Activated CD4-positive, alpha-beta memory T cell treated with anti-CD3 and anti-CD28 coated beads for 36 hours (primary cell): Measurements from ENCODE around the gene TSPAN33. TPM values are rescaled to one million over a fixed set of nuclear protein-coding genes. Genes with fewer than 3 reads are reported as not detected.
"Not testable (repeated sequence)": the region's sequence is repeated elsewhere in the genome, so short reads cannot be mapped to it uniquely, and the experiment has no call there.

ENCODE experiments used
- CTCF ChIA-PET: fragments of 350-600 bp; sonication (Branson Sonifier 250); formaldehyde crosslinking; loops from one replicate; lab custom pipeline; 2021; ENCODE audit warnings: antibody characterized with exemption, inconsistent platforms; lab: Charles Lee
- POLR2A ChIA-PET: fragments of 350-600 bp; sonication (Branson Sonifier 250); formaldehyde crosslinking; loops from one replicate; lab custom pipeline; 2021; ENCODE audit warnings: antibody characterized with exemption; lab: Charles Lee
- DNase-seq: peaks from one replicate; pipeline ENCODE4 v3.0.0-alpha.2; 2020
- H3K27ac Mint-ChIP-seq: one replicate; pipeline ENCODE4 v1.8.0; 2021; ENCODE audit warnings: mixed read lengths
- H3K27me3 Mint-ChIP-seq: one replicate; pipeline ENCODE4 v1.8.0; 2021; ENCODE audit warnings: mixed read lengths
- H3K36me3 Mint-ChIP-seq: one replicate; pipeline ENCODE4 v1.8.0; 2021; ENCODE audit warnings: mixed read lengths
- H3K4me1 Mint-ChIP-seq: one replicate; pipeline ENCODE4 v1.8.0; 2021; ENCODE audit warnings: low read depth, mixed read lengths
- H3K4me3 Mint-ChIP-seq: one replicate; pipeline ENCODE4 v1.8.0; 2021; ENCODE audit warnings: mild to moderate bottlenecking, mixed read lengths
- H3K9me3 Mint-ChIP-seq: one replicate; pipeline ENCODE4 v1.8.0; 2021; ENCODE audit warnings: mixed read lengths
- intact Hi-C: fragments of 100-400 bp; cut with micrococcal nuclease; formaldehyde crosslinking; loops from one replicate; pipeline ENCODE4 v1.15.1; 2023
- total RNA-seq, 2 experiments: library from RNA; stranded (reverse); gene quantifications; one replicate each; pipeline ENCODE4 v1.2.3, GENCODE V29; 2021

TSPAN33 gene
- total RNA-seq, 2 experiments from 2014 or later, result 3.3 to 4.1 TPM

DNA sequence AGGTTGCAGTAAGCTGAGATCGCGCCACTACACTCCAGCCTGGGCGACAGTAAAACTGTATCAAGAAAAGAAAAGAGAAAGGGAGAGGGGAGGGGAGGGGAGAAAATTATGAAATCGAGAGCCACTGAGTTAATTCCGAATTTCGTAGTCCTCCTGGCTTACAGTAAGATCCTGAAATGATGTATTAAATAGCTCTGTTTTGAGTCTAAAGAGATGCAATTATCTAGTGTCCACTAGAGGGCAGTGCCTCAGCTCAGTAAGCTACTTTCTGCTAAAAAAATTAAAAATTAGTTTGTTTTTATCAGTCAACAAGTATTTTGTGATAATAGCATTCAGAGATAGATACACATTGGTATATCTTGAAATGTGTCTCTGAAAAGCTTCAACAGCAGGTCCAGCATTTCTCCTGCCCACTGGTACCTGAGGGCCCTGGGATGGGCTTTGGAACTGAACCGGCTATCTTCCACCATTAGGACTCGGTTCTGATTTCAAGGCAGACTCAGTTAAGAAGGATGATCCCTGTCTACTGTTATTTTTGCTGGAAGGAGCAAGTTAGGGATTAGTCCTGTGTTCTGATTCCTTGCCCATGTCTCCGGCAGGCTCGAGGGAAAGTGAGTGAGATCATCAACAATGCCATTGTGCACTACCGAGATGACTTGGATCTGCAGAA is 19.5 kb downstream of the TSPAN33 start:
- ChIA-PET CTCF (interaction anchor here (0.6 to 3.7 kb wide), 59 partner anchors 9 to 452 kb away, joined by 3 to 66 read pairs (median 4); partner anchors contain the start of genes AHCYL2, CALU, TNPO3 and TSPAN33), POLR2A (no interaction called here)
- Mint-ChIP-seq H3K4me3 (no peak overlapping the region), H3K36me3 (no peaks in the 10 kb centered on the region), H3K27ac (no peak overlapping the region), H3K4me1 (peaks cover 7% of the 10 kb centered on the region), H3K27me3 (peaks cover 14% of the 10 kb centered on the region), H3K9me3 (no peaks in the 10 kb centered on the region)
- no peak for DNase-seq
- intact Hi-C loops, result loop anchor here (1.0 kb wide), 1 partner anchor 46 kb away; no protein-coding TSS in a partner anchor

DNA sequence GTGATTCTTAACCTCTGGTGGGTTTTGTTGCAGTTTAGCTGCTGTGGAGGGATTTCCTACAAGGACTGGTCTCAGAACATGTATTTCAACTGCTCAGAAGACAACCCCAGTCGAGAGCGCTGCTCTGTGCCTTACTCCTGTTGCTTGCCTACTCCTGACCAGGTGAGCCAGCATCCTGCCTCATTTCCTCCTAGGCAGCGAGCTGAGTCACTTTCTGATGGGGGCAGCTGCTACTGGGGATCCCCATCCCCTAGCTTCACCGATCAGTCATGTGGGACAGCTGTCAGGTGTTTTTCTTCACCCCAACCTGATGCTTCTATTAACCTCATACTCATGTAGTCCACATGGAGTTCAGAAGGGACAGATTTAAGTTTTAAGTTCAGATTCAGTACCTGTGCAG is 22.2 kb downstream of the TSPAN33 start:
- Mint-ChIP-seq H3K27me3 (peaks cover 15% of the 10 kb centered on the region), H3K36me3 (no peaks in the 10 kb centered on the region), H3K9me3 (no peaks in the 10 kb centered on the region), H3K27ac (no peak overlapping the region), H3K4me3 (no peak overlapping the region), H3K4me1 (peaks cover 16% of the 10 kb centered on the region)
- POLR2A ChIA-PET, result no interaction called here
- intact Hi-C loops, result no loop called here
- DNase-seq, result peak; percentile 35
- CTCF ChIA-PET, result interaction anchor here (1.3 to 3.5 kb wide), 3 partner anchors 41 to 51 kb away, joined by 5 to 13 read pairs (median 11); no protein-coding TSS in a partner anchor

DNA sequence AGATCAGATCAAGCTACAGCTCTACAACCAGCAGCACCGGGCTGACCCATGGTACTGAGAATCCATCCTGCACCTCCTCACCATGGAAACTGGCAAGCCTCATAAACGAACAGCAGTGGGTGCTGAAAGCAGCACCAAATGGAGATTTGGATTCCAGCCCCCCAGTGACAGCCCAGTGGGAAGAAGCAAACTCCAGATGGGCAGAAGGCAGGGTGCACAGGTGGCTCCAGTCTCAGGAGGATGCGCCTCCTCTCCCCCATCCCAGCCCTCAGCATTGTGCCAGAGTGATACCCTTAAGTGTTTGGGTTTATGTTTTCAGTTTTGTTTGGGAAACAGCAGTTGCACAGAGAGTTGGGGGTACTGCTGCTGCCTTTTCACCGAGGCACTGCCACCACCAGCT is 23.3 kb downstream of the TSPAN33 start:
- peak overlapping the region; percentile 12 for H3K4me3 Mint-ChIP-seq
- H3K27me3 Mint-ChIP-seq, result peaks cover 15% of the 10 kb centered on the region
- no peaks in the 10 kb centered on the region for H3K9me3 Mint-ChIP-seq
- no peak overlapping the region for H3K27ac Mint-ChIP-seq
- H3K36me3 Mint-ChIP-seq, result no peaks in the 10 kb centered on the region
- intact Hi-C loops, result no loop called here
- ChIA-PET POLR2A (no interaction called here), CTCF (interaction anchor here (1.4 to 3.5 kb wide), 3 partner anchors 43 to 208 kb away, joined by 3 to 13 read pairs (median 11); no protein-coding TSS in a partner anchor)
- no peak for DNase-seq
- peaks cover 16% of the 10 kb centered on the region for H3K4me1 Mint-ChIP-seq

DNA sequence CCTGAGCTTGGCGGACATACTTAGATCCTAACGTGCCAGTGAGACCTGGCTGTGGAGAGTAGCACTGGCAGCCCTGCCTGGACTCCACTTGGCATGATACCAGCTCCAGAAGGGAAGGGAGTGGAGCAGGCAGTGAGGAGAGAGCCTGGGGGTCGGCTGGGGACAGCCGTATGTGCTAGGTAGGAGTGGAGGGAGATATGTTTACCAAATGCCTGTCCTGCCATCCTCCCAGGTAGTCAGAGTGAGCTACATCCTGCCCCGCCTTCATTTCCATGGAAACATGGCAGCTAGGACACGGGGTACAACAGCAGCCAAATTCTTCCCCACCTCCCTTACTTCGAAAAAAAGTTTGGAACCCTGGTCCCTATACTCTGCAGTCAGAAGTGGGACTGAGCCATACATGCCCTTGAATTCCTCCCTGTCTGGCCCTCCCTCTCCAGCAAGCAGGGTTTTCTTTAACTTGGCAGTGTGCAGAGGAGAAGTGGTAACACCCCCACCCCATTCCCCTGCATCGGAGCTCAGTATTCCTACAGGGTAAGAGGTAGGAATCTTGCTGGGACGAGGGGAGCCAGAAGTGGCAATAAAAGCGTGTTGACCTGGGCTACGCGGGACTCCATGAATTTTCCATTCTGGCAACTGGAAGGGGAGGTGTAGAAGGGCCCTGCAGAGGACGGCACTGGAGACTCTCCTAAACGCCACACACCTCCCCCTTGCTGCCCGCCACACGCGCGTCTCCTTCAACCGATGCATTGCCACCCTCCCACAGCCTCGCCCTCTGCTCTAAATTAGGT is 23.9 kb downstream of the TSPAN33 start:
- CTCF ChIA-PET, result interaction anchor here (1.4 to 3.5 kb wide), 3 partner anchors 42 to 208 kb away, joined by 3 to 13 read pairs (median 11); no protein-coding TSS in a partner anchor
- peak overlapping the region; percentile 18 for H3K4me3 Mint-ChIP-seq
- H3K9me3 Mint-ChIP-seq, result no peaks in the 10 kb centered on the region
- no peak overlapping the region for H3K27ac Mint-ChIP-seq
- H3K36me3 Mint-ChIP-seq, result no peaks in the 10 kb centered on the region
- DNase-seq, result no peak
- intact Hi-C loops, result no loop called here
- POLR2A ChIA-PET, result no interaction called here
- H3K4me1 Mint-ChIP-seq, result peaks cover 15% of the 10 kb centered on the region
- H3K27me3 Mint-ChIP-seq, result peaks cover 15% of the 10 kb centered on the region

DNA sequence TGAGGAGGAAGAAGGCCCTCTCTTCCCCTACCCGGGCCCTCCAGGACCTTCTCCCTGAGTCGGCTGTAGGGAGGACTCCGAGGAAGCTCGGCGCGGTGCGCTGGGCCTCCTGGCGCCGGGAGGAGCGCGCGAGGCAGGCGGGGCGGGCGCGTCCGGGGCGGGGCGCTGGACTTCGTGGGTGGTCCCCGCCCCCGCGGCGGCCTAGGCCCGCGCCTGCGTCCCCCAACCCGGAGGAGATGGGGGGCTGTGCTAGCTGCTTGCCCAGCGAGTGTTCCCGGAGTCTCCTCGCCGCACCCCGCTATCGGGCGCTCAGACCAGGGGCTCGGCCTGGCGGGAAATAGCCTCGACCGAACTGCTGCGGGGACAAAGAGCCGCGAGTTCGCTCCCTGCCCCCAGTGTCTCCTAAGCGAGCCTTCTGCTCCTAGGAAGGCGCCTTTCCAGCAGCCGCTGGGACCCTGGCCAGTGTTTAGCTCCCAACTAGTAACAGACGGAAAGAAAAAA is 24.7 kb downstream of the TSPAN33 start:
- Mint-ChIP-seq H3K9me3 (no peaks in the 10 kb centered on the region), H3K36me3 (no peaks in the 10 kb centered on the region), H3K27ac (no peak overlapping the region), H3K4me3 (peak overlapping the region; percentile 57), H3K27me3 (peaks cover 15% of the 10 kb centered on the region), H3K4me1 (peaks cover 11% of the 10 kb centered on the region)
- intact Hi-C loops, result no loop called here
- ChIA-PET CTCF (interaction anchor here (1.2 to 3.5 kb wide), 2 partner anchors 31 to 41 kb away, joined by 3 to 13 read pairs; no protein-coding TSS in a partner anchor), POLR2A (no interaction called here)
- DNase-seq, result peak; percentile 40

DNA sequence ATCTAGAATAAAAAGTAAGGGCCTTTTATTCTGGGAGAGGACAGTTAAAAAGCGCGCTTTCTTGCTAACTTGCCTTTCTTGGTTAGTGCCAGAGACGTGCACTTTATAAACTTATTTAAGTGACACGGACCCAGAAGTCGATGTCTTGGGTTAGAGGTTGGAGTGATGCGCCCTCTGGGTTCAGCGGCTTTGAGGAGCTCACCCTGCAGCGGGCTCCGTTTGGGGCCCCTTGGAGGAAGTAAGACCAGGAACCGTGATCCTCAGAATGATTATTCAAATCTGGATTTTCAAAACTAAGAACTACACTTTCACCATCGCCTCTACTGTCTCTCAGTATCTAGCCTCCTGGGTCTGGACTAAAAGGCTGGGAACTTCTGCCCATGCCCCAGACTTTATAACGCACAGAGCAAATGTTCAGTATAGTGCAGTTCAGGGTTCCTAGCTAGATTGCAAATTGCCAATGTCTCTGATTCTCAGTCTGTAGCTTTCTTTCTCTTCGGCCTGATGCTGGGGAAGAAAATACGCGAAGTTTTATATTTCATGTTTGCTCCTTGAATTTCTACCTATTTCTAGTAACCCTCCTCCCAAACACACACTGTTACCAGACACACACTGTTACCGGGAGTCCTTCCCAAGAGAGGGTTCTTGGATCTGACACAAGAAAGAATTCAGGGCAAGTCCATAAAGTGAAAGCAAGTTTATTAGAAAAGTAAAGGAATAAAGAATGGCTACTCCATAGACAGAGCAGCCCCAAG is 25.4 kb downstream of the TSPAN33 start:
- Mint-ChIP-seq H3K27me3 (peaks cover 20% of the 10 kb centered on the region), H3K4me3 (peak overlapping the region; percentile 57), H3K9me3 (no peaks in the 10 kb centered on the region), H3K27ac (no peak overlapping the region), H3K4me1 (peaks cover 11% of the 10 kb centered on the region), H3K36me3 (no peaks in the 10 kb centered on the region)
- ChIA-PET CTCF (interaction anchor here (1.2 to 3.5 kb wide), 2 partner anchors 30 to 40 kb away, joined by 3 to 13 read pairs; no protein-coding TSS in a partner anchor), POLR2A (no interaction called here)
- peak; percentile 64 for DNase-seq
- intact Hi-C loops, result loop anchor here (2.0 kb wide), 1 partner anchor 47 kb away; no protein-coding TSS in a partner anchor

DNA sequence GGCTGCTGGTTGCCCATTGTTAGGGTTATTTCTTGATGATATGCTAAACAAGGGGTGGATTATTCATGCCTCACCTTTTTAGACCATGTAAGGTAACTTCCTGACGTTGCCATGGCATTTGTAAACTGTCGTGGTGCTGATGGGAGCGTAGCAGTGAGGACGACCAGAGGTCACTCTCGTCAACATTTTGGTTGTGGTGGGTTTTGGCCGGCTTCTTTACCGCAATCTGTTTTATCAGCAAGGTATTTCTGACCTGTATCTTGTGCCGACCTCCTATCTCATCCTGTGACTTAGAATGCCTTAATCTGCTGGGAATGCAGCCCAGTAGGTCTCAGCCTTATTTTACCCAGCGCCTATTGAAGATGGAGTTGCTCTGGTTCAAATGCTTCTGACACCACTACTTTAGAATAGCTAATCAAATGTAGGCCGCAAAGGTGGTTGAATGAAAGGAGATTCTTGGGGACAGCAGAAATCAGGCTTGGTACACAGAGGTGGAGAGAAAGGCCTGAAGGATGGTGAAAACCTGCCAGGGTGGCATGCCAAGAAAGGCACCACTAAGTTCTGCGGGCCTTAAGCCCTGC is 26.0 kb downstream of the TSPAN33 start:
- Mint-ChIP-seq H3K27me3 (peaks cover 20% of the 10 kb centered on the region), H3K4me1 (peaks cover 11% of the 10 kb centered on the region), H3K27ac (no peak overlapping the region), H3K4me3 (no peak overlapping the region), H3K36me3 (no peaks in the 10 kb centered on the region), H3K9me3 (no peaks in the 10 kb centered on the region)
- intact Hi-C loops, result loop anchor here (2.0 kb wide), 1 partner anchor 48 kb away; no protein-coding TSS in a partner anchor
- ChIA-PET POLR2A (no interaction called here), CTCF (no interaction called here)
- DNase-seq, result no peak

DNA sequence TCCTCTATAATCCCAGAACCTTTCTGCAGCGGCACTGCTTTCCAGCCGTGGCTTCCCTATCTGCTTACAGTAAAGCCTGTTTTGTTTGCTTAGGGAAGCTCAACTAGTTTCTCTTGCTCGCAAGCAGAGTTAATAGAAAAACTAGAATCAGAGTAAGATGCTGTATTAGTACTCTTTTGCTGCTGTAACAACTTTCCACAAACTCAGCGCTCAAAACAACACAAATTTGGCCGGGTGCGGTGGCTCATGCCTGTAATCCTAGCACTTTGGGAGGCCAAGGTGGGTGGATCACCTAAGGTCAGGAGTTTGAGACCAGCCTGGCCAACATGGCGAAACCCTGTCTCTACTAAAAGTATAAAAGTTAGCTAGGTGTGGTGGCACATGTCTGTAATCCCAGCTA is 29.4 kb downstream of the TSPAN33 start:
- H3K4me3 Mint-ChIP-seq, DNase-seq, H3K27ac Mint-ChIP-seq, POLR2A ChIA-PET, H3K4me1 Mint-ChIP-seq, intact Hi-C loops, H3K9me3 Mint-ChIP-seq, H3K36me3 Mint-ChIP-seq: not testable (repeated sequence)
- CTCF ChIA-PET, result interaction anchor here (0.7 kb wide), 1 partner anchor 10 kb away, joined by 3 read pairs; no protein-coding TSS in a partner anchor
- H3K27me3 Mint-ChIP-seq, result peaks cover 10% of the 10 kb centered on the region

DNA sequence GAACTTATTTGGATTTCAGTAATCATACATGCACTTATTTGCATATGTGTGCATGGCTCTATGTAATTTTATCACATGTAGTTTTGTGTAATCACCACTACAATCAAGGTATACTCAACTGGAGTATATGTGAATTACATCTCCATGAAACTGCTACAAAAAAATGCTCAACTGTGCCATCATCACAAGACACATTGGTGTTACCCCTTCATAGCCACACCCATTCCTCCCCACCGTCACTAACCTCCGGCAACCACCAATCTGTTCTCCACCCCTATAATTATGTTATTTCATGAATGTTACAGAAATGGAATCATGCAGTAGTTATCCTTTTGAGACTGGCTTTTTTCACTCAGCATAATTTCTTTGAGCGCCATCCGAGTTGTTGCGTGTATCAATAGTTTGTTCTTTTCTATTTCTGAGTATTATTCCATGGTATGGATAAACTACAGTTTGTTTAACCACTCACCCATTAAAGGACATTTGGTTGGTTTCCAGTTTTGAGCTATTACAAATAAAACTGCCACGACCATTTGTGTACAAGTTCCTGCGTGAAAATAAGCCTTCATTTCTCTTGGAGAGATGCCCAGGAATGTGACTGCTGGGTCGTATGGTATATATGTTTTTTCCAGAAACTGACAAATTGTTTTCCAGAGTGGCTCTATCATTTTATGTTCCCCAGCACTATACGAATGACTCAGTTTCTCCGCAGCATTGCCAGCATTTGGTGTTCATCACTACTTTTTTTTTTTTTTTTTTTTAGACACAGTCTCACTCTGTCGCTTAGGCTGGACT is 32.6 kb downstream of the TSPAN33 start:
- no peak for DNase-seq
- peaks cover 8% of the 10 kb centered on the region for H3K27me3 Mint-ChIP-seq
- H3K9me3 Mint-ChIP-seq, result no peaks in the 10 kb centered on the region
- ChIA-PET POLR2A (no interaction called here), CTCF (interaction anchor here (0.5 to 1.2 kb wide), 3 partner anchors 13 to 122 kb away, joined by 3 to 6 read pairs (median 3); no protein-coding TSS in a partner anchor)
- H3K36me3 Mint-ChIP-seq, result no peaks in the 10 kb centered on the region
- H3K4me1 Mint-ChIP-seq, result no peaks in the 10 kb centered on the region
- no peak overlapping the region for H3K4me3 Mint-ChIP-seq
- intact Hi-C loops, result no loop called here
- no peak overlapping the region for H3K27ac Mint-ChIP-seq

DNA sequence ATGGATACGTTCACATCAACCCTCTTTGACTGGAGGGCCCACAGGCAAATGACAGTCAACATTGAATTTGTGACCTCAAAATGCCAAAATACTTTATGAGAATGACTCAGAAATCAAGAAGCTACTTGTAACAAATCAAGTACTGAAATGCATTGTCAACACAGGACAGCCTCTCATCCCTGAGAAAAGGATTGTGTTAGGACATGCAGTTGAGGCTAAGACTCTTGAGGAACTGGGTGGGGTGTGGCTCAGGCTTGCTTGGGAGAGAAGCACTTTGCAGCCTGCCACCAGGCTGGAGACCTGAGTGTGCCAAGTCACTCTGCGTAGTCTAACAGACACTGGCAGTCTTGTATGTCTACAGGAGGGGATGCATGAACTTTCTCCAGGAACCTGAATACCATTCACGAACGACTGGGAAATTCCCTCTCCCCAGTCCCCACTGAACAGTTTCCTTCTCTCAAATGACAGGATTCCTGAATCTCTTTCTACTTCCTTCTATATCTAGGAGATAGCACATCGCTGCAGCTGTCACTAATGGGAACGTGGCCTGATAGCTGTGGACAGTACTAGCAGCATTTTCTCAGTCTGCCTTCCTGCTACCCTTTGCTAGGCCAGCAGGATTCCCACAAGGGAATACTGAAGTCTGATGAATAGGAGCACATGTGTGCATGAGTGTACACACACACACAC is 40.6 kb downstream of the TSPAN33 start:
- Mint-ChIP-seq H3K36me3 (no peaks in the 10 kb centered on the region), H3K4me3 (no peak overlapping the region), H3K27ac (no peak overlapping the region), H3K4me1 (peaks cover 8% of the 10 kb centered on the region), H3K9me3 (no peaks in the 10 kb centered on the region), H3K27me3 (peaks cover 28% of the 10 kb centered on the region)
- DNase-seq, result no peak
- ChIA-PET POLR2A (no interaction called here), CTCF (interaction anchor here (1.0 to 1.3 kb wide), 2 partner anchors 21 kb away, joined by 3 to 5 read pairs; no protein-coding TSS in a partner anchor)
- intact Hi-C loops, result no loop called here
